KOPT-K1 (cell line): ENCODE results near the gene DDX41.
"Not testable (repeated sequence)": the region's sequence is repeated elsewhere in the genome, so short reads cannot be mapped to it uniquely, and the experiment has no call there.

Experiments used
- H3K27ac ChIP-seq: fragments of 200-600 bp; sonication (generic); 2 replicates; pipeline ENCODE4 v1.5.1; 2016; ENCODE audit warnings: antibody characterized with exemption, mild to moderate bottlenecking, low read depth, low read length; ENCODE audit not compliant: poor library complexity, severe bottlenecking
- H3K36me3 ChIP-seq: fragments of 200-600 bp; sonication (generic); 2 replicates; pipeline ENCODE4 v1.5.1; 2017; ENCODE audit warnings: antibody characterized with exemption, mild to moderate bottlenecking, low read length, moderate library complexity; ENCODE audit not compliant: insufficient read depth
- H3K9me3 ChIP-seq: fragments of 200-600 bp; sonication (generic); 2 replicates; pipeline ENCODE4 v1.5.1; 2017; ENCODE audit warnings: antibody characterized with exemption, low read length, mild to moderate bottlenecking; ENCODE audit not compliant: insufficient read depth, poor library complexity, severe bottlenecking

Gene DDX41

DNA sequence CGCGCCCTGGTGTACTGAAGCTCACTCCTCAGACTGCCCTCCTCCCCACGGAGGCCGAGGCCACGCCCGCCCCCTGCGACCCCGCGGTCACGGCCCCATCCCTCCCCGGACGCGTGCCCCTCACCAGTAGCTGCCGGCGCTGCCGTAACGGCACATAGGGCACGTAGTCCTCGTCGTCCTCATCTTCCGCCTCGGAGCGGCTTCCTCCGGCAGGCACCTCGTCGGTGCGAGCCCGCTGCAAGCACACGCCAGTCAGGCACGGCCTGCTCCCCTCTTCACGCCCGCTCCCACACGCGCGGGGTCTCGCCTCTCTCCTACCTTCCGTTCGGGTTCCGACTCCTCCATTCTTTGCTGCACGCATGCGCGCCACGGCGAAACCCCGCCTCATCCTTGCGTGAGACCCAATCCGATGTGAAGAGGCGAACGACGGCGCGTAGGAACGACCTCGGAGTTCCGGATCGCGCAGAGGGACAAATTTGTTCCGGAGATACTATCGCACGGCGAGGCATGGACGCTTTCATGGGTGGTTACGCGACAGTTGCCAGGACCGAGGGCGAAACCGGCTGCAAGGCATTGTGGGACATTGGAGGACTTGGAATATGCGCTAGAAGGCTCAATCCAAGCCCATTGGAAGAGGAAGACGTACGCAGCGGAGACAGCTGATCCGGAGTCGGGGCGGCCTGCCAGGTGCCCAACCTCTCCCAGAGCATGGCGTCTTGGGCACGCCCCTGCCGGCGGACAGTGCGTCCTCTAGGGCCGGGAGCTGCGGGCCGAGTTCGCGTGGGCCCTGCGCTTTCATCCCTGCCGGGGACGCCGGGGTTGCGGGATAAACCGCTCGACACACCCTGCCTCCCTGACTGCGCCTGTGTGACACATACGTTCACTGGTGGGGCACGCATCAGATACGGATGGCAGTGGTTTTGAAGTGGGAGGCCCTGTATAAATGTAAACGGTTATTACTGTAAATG lies at the start of gene DDX41:
TSS of gene DDX41 (minus strand) at position 361 of the 968 bp plus-strand sequence. CDS start at position 345, 16 bp downstream.
- H3K9me3 ChIP-seq = no peaks in the 10 kb centered on the region

DNA sequence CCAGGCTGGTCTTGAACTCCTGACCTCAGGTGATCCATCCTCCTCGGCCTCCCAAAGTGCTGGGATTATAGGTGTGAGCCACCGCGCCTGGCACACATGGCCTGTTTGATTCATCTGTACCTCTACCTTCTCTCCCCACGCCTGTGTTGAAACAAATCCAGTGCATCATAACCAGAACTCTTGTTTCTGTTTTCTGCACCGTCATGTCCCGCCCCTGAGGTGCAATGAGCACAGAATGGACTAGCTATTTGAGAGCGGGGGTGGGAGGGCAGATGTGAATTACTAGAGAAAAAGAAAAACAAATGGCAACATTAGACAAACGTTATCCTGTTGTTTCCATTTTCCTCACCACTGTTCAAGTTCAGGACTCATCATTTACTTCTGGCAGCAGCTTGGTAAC lies 48.3 kb upstream of the DDX41 start:
- Histone ChIP-seq H3K27ac (no peak overlapping the region), H3K36me3 (no peaks in the 10 kb centered on the region), H3K9me3 (peaks cover 3% of the 10 kb centered on the region)

More for the DNA sequence above, at the start of gene DDX41:
- peak within 1 kb of the TSS; percentile 74 for H3K27ac ChIP-seq
- peaks cover 70% of the 10 kb centered on the region for H3K36me3 ChIP-seq

GRCh38 chr5:177559446-177559941 lies 42.7 kb upstream of the DDX41 start:
- not testable (repeated sequence) for H3K27ac ChIP-seq, H3K36me3 ChIP-seq, H3K9me3 ChIP-seq

- Histone ChIP-seq H3K9me3 (peaks cover 3% of the 10 kb centered on the region), H3K36me3 (0 out of 2 replicates have a peak, but pooled peaks cover 3% of the 10 kb centered on the region), H3K27ac (no peak overlapping the region)
Observed at GRCh38 chr5:177557796-177558195, 41.0 kb upstream of the DDX41 start.

DNA sequence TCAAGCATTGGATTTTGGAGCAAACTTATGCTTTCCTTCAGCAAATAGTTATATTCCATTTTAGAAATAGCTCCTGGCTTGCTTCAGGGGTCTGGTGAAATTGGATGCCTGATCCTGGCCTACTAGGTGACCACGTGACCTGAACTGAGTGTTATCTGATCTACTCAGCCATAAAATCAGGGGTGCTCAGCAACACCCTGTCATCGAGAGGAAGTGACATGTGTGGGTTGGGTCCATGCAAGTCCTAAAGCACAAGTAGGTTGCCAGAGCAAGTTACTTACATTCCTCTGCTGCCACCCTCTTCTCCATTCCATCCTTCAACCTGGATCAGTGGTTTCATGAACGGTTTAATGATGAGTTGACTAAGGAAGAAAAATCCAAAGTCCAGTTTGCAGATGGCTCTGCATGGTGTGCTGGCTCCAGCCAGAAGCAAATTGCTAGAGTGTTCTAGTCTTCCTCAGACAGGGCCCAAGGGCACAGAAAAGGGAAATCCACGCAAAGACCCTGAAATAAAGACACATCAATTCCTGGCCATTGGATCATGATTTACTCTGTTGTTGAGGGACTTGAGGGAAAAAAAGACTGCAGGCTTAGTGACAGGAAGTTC lies 40.4 kb upstream of the DDX41 start:
- Histone ChIP-seq H3K36me3 (peaks cover 9% of the 10 kb centered on the region), H3K9me3 (peaks cover 3% of the 10 kb centered on the region), H3K27ac (no peak overlapping the region)

- no peaks in the 10 kb centered on the region for H3K9me3 ChIP-seq
- peaks cover 24% of the 10 kb centered on the region for H3K36me3 ChIP-seq
- H3K27ac ChIP-seq = no peak overlapping the region
Observed at GRCh38 chr5:177555665-177556064, 38.9 kb upstream of the DDX41 start.

DNA sequence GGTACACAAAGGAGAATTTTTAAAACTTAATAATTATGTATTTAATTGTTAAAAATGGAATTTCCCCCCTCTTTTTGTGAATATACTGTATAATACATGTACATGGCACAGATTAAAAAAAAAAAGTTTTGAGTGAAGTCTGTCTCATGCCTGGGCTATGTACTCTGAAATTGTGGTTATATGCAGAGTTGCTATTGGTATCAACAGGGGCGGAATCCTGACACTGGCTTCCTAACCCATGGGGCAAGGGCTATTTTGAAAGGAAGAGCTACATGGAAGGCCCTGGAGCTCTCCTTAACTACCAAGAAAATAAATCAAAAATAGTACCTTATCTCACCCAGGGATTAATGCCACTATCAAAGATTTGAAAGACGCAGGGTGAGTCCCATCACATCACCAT lies 38.5 kb upstream of the DDX41 start:
- H3K36me3 ChIP-seq = peaks cover 29% of the 10 kb centered on the region
- H3K9me3 ChIP-seq = no peaks in the 10 kb centered on the region
- H3K27ac ChIP-seq = no peak overlapping the region

GRCh38 chr5:177554474-177555111 lies 37.8 kb upstream of the DDX41 start, which contains the start of gene FAM193B:
FAM193B (minus strand) TSS chr5:177554563; CDS start chr5:177554458, 105 bp downstream.
- H3K27ac ChIP-seq = peak within 1 kb of the TSS; percentile 64
- H3K36me3 ChIP-seq = peaks cover 35% of the 10 kb centered on the region
- H3K9me3 ChIP-seq = no peaks in the 10 kb centered on the region

DNA sequence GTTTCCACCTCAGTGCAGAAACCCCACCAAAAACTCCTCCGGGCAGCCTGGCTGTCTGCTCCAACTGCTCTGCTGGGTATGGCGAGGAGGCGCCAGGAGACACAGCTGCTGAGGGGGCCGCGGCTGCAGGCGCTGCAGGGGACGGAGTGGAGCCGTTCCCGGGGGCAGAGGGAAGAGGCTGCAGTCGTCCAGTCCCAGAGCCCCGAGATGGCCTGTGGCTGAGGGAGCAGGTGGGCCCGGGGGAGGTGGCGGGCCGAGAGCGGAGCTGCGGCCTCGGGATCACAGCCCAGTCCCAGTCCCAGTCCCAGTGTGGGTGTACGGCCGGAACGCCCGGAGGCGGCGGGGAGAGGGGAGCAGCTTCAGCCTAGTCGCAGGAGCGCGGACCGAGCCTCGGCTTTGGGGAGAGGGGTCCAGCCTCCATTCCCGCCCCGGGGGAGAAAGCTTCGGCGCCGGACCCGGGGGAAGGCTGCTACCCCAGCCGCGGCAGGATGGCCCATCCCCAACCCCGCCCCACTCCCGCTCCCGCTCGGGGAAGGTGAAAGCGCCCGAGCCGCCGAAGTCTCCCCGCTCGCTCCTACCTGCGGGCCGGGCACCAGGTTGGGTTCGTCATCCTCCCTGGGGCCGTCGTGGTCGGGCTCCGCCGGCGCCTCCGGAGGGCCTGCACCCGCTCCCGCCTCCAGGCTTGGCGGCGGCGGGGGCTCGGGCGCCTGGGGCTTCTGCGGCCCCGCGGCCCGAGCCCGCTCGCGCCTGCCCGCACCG lies 37.1 kb upstream of the DDX41 start:
- H3K27ac ChIP-seq = peak overlapping the region; percentile 64
- no peaks in the 10 kb centered on the region for H3K9me3 ChIP-seq
- peaks cover 39% of the 10 kb centered on the region for H3K36me3 ChIP-seq

DNA sequence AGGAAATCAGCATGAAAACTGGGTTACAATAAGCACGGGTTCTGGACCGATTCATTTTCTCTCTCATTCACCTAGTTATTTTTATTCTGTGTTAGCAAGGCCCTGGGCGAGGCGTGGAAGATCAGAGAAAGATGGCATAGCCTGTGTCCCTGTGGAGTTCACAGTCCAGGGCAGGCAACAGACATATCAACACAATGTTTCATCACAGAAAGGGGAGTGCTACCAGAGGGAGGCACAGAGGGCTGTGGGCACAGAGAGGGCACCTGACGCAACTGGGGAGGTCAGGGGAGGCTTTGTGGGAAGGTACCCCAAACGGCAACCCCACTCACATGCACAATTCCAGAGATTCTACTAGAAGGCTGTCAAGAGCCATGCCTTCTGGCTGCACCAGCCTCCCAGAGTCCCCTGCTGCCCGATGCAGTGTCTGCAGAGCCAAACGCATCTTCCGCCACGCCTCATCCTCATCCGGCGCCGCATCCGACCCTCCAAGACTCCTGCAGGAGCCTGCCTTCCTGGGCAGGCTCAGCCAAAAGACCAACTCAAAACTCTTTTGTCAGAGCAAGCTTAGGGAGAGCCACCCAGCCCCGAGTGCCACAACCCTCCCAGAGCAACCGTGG lies 36.2 kb upstream of the DDX41 start:
- Histone ChIP-seq H3K9me3 (no peaks in the 10 kb centered on the region), H3K36me3 (peaks cover 48% of the 10 kb centered on the region), H3K27ac (peak overlapping the region; percentile 64)

DNA sequence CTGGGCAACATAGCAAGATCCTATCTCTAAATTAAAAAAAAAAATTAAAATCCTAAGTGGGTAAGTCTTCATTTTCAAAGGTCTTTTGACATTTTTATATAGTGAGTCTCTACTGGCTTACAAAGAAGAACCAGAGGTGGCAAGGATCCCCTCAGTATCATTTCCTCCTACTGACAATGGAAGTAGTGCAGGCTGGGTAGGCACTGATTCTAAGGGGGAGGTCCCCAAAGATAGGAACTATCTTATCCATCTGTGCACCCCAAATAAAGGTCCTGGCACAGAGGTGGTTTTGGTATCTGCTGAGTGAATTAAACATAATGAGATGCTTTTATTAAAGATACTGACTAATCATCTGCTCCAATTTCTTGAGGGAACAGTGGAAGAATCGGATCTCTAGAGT lies 33.4 kb upstream of the DDX41 start:
- no peak overlapping the region for H3K27ac ChIP-seq
- H3K36me3 ChIP-seq = peaks cover 66% of the 10 kb centered on the region
- no peaks in the 10 kb centered on the region for H3K9me3 ChIP-seq

GRCh38 chr5:177548495-177548894 lies 31.7 kb upstream of the DDX41 start:
- Histone ChIP-seq H3K27ac (no peak overlapping the region), H3K36me3 (peaks cover 71% of the 10 kb centered on the region), H3K9me3 (no peaks in the 10 kb centered on the region)

- Histone ChIP-seq H3K27ac (no peak overlapping the region), H3K36me3 (peaks cover 75% of the 10 kb centered on the region), H3K9me3 (no peaks in the 10 kb centered on the region)
Observed at GRCh38 chr5:177547736-177548135, 31.0 kb upstream of the DDX41 start.

DNA sequence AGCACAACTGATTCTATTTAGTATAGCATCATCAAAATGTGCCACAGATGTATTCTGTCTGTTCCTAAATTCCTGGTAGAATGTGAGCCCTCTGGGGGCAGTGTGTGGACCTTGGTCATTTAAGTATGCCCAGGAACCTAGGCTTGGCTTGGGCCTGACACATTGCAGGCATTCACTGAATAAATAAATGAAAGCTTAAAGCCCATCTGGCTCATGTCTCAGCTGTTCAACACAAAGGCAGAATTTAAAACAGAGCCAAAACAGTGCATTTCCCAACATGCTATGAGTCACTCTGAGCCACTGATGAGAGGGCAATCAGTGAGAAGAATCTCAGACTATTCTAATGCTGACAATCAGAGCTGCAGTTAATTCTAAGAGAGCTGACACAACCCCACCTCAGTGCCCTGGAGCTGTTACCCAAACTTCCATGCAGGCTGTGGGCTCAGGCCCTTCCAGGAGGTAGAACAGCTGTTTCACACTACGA lies 29.5 kb upstream of the DDX41 start:
- peaks cover 74% of the 10 kb centered on the region for H3K36me3 ChIP-seq
- no peak overlapping the region for H3K27ac ChIP-seq
- H3K9me3 ChIP-seq = no peaks in the 10 kb centered on the region
